NK-92 (cell line): ENCODE results near the gene KIF25.

Experiments
- DNase-seq: peaks from one replicate; lab custom pipeline; 2025; ENCODE audit not compliant: unreplicated experiment; lab: John Stamatoyannopoulos, UW

The KIF25 gene

GRCh38 chr6:168049277-168049676 is 51.8 kb downstream of the KIF25 start:
- no peak for DNase-seq

- DNase-seq, result no peak
Observed at GRCh38 chr6:168049706-168050224, 52.3 kb downstream of the KIF25 start.

- DNase-seq, result no peak
Observed at GRCh38 chr6:168050225-168050880, 52.9 kb downstream of the KIF25 start.

GRCh38 chr6:168050881-168051586 is 53.6 kb downstream of the KIF25 start:
- DNase-seq, result no peak

GRCh38 chr6:168051648-168052047 is 54.2 kb downstream of the KIF25 start:
- no peak for DNase-seq

GRCh38 chr6:168052291-168052891 is 54.9 kb downstream of the KIF25 start:
- DNase-seq, result no peak

- DNase-seq, result no peak
Observed at GRCh38 chr6:168053086-168053956, 55.9 kb downstream of the KIF25 start.

GRCh38 chr6:168053957-168054471 is 56.5 kb downstream of the KIF25 start:
- DNase-seq, result no peak

GRCh38 chr6:168054765-168055560 is 57.5 kb downstream of the KIF25 start:
- no peak for DNase-seq

- no peak for DNase-seq
Observed at GRCh38 chr6:168055696-168056489, 58.4 kb downstream of the KIF25 start.

- DNase-seq, result no peak
Observed at GRCh38 chr6:168056892-168057527, 59.5 kb downstream of the KIF25 start.

GRCh38 chr6:168057836-168058235 is 60.4 kb downstream of the KIF25 start:
- DNase-seq, result no peak

- DNase-seq, result no peak
Observed at GRCh38 chr6:168058691-168059551, 61.5 kb downstream of the KIF25 start.

GRCh38 chr6:168060521-168060931 is 63.1 kb downstream of the KIF25 start:
- DNase-seq, result no peak

- no peak for DNase-seq
Observed at GRCh38 chr6:168061269-168062210, 64.1 kb downstream of the KIF25 start.

GRCh38 chr6:168062346-168063289 is 65.1 kb downstream of the KIF25 start:
- DNase-seq, result no peak
